GM12864 (cell line): ENCODE data around the gene E2F1.

Source experiments
- DNase-seq: peaks from one replicate; pipeline ENCODE4 v3.0.0-alpha.2; 2011; ENCODE audit warnings: low read depth
- H3K4me3 ChIP-seq: 2 replicates; pipeline ENCODE4 v1.5.1; 2011; ENCODE audit warnings: mild to moderate bottlenecking, low read depth, low read length, control low read depth
- CTCF ChIP-seq: IDR thresholded peaks from 2 replicates; pipeline ENCODE4 v1.5.1; 2011; ENCODE audit warnings: low read depth, mild to moderate bottlenecking, moderate library complexity, low read length, control low read depth, inconsistent platforms; ENCODE audit errors: missing control alignments

Gene E2F1

GRCh38 chr20:33686984-33687366 lies 790 bp upstream of the E2F1 start:
- H3K4me3 ChIP-seq: no peak overlapping the region
- no peak for DNase-seq

DNA sequence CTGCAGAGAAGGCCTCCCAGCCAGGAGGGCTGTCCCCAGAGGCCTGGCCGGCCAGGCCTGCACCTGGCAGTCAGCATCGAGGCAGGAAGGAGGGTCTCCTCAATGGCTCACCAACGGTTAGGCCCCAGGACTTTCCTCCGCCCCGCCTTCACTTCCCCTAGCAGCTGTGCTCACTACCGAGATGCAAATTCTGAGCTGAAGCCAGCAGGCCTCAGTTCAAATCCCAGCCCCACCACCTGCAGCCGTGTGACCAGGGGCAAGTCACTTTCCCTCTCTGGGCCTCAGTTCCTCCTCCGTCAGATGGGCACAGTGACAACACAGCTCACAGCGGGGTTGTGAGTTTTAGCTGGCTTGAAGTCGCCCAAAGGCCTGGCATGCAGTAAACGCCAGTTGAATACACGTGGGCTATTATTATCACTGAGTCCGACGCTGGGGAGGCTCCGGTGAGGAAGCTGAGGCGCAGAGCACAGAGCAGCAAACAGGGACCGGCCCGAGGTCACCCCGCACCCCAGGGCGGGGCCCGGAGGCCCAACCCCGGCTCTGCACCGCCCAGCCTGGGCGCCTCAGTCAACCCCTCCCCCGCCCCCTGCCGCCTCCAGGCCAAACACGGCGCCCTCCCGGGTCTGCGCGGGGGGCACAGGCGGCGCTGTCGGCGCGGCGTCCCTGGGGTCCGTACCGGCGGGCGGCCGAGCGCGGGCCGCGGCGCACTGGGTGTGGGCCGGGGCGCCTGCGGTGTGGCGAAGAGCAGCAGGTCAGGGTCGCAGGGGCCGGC lies 671 bp downstream of the E2F1 start:
- peak overlapping the region; percentile 66 for H3K4me3 ChIP-seq
- DNase-seq: peak; percentile 83
- TF ChIP-seq CTCF: no peak

More at GRCh38 chr20:33686984-33687366, 790 bp upstream of the E2F1 start:
- no peak for TF ChIP-seq CTCF

- TF ChIP-seq CTCF: no peak
- no peak for DNase-seq
- H3K4me3 ChIP-seq: peak overlapping the region; percentile 66
Observed at GRCh38 chr20:33684533-33685327, 1.5 kb downstream of the E2F1 start.

DNA sequence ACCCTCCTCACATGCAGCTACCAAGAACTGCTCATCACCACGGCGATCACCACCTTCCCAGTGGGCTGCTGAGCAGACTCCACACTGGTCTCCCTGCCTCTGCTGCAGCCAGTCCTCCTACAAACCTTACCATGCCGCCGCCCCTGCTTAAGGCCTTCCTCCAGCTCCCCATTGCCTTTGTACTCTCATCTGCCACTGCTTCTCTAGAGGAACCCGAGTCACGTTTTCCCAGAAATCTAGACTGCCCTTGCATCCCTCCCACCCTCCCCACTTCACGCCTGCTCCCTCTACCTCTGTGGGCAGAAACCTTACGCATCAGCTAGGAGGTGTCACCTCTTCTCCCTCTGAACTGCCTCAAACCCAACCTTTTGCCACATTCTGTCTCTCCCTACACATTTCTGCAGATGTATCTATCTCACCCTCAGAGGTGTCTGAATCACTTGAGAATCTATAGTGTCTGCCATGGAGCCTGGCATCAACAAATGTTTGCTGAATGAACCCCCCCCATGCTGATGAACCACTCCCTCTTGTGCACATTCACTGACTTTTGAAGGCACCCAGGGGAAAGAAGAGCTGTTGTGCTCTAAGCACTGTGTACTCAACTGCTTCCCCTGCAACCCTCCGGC lies 4.3 kb downstream of the E2F1 start:
- TF ChIP-seq CTCF: no peak
- no peak for DNase-seq
- H3K4me3 ChIP-seq: no peak overlapping the region

DNA sequence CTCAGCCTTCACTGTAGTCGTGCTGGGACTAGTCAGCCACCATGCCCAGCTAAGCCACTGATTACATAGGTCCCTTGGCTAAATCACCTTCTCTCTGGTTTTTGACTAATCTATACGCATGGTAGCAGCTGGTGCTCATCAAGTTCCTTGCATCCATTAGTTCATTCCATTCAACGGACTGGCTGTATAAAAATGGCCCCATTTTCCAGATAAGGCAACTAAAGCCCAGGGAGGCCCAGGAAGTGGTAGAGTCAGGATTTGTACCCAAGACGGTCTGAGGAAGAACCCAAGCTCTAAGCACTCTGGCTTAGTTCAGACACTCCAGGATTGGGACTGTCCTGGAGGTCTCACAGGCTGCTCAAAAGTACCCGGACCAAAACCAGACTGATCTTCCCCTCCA lies 4.9 kb downstream of the E2F1 start:
- no peak overlapping the region for H3K4me3 ChIP-seq
- DNase-seq: no peak
- TF ChIP-seq CTCF: no peak

DNA sequence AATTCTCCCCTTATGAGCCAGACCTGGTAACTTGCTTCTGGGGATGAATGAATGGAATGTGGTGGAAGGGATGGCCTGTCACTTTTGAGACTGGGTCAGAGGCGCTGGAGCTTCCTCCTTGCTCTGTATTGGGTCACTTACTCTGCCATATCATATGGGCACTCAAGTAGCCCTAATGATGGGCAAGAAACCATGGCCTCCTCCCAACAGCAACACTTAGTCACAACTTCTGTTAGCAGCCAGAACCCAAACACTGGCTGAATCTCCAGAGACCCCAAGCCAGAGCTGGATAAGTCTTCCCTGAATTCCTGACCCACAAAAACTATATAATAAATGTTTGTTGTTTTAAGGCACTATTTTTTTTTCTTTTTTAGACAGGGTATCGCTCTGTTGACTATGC lies 5.5 kb downstream of the E2F1 start:
- no peak overlapping the region for H3K4me3 ChIP-seq
- no peak for DNase-seq
- no peak for TF ChIP-seq CTCF
